Body of pancreas (tissue), 4 donors: ENCODE data around the gene SNCAIP. TPM values are rescaled to one million over a fixed set of nuclear protein-coding genes. Genes with fewer than 3 reads are reported as not detected.

Experiments
- ATAC-seq: fragments of 150-250 bp; one replicate; pipeline ENCODE4 v1.9.1; 2016
- DNase-seq, 4 donors: peaks; one replicate each; pipeline ENCODE4 v3.0.0-alpha.2; 2019
- H3K27ac ChIP-seq, 4 donors: fragments of 200-600 bp; sonication (generic); 1 replicate in 3 of 4; 2 replicates in 1 of 4; pipeline versions ENCODE4 v1.5.1 to v1.6.1; 2016 to 2019; ENCODE audit warnings: mild to moderate bottlenecking in 1 of 4, mixed read lengths in 1 of 4, moderate library complexity in 1 of 4
- H3K27me3 ChIP-seq, 2 donors: fragments of 200-600 bp; sonication (generic); one replicate each; pipeline ENCODE4 v1.6.0; 2016; ENCODE audit warnings: mild to moderate bottlenecking in 1 of 2
- H3K36me3 ChIP-seq, 2 donors: fragments of 200-600 bp; sonication (generic); replicated peaks in 1 of 2; 2 replicates each; pipeline ENCODE4 v1.5.1; 2016; ENCODE audit warnings: low read depth in 2 of 2; ENCODE audit not compliant: insufficient read depth in 1 of 2
- H3K4me1 ChIP-seq: fragments of 200-600 bp; sonication (generic); one replicate; pipeline ENCODE4 v1.6.0; 2016
- H3K4me3 ChIP-seq, 2 donors: fragments of 200-600 bp; sonication (generic); 1 replicate in 1 of 2; 2 replicates in 1 of 2; pipeline ENCODE4 v1.5.1; 2016 to 2019
- H3K9me3 ChIP-seq, 3 donors: fragments of 200-600 bp; sonication (generic); 1 replicate in 2 of 3; 2 replicates in 1 of 3; pipeline ENCODE4 v1.5.1; 2016
- CTCF ChIP-seq, 7 experiments: fragments of 450-650 bp in 4 of 7; fragments of 200-600 bp in 3 of 7; sonication (generic) in 3 of 7; IDR thresholded peaks; one replicate each; pipeline ENCODE4 v1.5.1; 2016 to 2019; ENCODE audit warnings: antibody characterized with exemption in 7 of 7
- POLR2A ChIP-seq, 3 donors: fragments of 450-650 bp; IDR thresholded peaks; one replicate each; pipeline ENCODE4 v1.6.1; 2016; ENCODE audit warnings: antibody characterized with exemption in 3 of 3, mild to moderate bottlenecking in 2 of 3
- WGBS, 2 donors: methylation state at CpG; one replicate each; pipeline ENCODE4 v1.1.5; 2017; 5-methylcytosine and 5-hydroxymethylcytosine counted together
- intact Hi-C: fragments of 100-400 bp; cut with DNase I; formaldehyde crosslinking; loops from one replicate; pipeline ENCODE4 v1.15.1; 2023
- total RNA-seq, 2 donors: library from RNA; depleted of rRNA; stranded (reverse); fragments of >200 nt; gene quantifications; one replicate each; pipeline ENCODE4 v1.1.0, GENCODE V29; 2016

SNCAIP gene
- total RNA-seq, 2 donors from 2014 or later = 1.3 to 2.6 TPM

DNA sequence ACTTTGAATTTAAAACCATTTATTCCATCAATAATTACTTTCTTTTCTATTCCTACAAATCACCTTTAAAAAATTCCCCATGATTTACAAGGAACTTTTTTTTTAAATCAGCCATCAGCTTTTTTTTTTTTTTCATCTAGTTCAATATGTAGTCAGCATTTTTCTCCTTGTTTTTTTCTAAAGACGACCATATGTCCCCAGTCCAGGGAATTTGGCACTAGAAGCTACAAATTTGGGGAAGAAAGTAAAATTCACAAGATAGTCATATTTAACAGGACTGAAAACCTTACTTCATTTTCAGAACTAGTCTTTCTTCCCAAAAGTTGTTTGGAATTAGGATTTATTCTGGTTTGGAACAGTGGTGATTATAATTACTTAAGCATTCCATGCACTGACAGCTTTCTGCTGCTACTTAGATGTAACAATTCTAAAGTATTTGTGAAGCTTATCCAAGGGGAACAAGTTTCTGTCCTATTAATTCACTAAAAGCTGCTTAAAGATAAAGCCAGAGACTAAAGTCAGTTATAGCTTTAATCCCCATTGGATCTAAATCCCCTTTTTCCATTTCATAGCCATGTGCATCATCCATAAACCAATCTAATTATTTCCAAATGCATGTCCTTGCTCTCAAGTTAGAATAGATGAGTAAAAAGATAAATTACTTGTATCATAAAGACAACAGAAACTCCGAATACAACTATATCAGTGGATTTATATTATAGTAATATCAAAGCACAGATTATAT, 7.4 kb upstream of the SNCAIP start:
- DNase-seq (no peak), ATAC-seq (no peak)
- H3K4me3 ChIP-seq = no peak overlapping the region
- no peaks in the 10 kb centered on the region for H3K36me3 ChIP-seq
- 57 to 71% methylated on average over 2 of the region's 2 CpGs for WGBS, 2 donors
- no peaks in the 10 kb centered on the region for H3K27me3 ChIP-seq
- H3K27ac ChIP-seq = no peak overlapping the region
- TF ChIP-seq POLR2A (IDR thresholded peaks at IDR 0.05) = no peak
- TF ChIP-seq CTCF (IDR thresholded peaks at IDR 0.05) = no peak
- H3K4me1 ChIP-seq = no peaks in the 10 kb centered on the region
- H3K9me3 ChIP-seq = no peaks in the 10 kb centered on the region
- intact Hi-C loops = no loop called here

DNA sequence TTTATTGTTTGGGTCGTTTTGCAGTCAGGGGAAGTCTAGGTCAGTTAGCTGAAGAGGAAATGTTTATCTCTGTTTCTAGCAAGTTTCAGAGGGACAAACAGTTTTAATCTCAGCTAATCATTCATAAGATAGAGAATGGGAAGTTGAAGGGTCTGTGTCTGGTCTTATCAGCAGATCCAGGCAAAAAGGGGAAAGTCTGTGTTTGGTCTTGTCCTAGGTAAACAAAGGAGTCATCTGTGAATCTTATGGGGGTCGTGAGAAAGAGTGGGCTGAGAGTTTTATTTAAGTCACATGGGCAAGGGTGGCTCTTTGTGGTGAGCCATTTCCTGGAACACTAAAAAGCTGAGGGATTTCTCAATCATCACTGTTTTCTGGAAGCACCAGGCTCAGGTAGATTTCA, 5.6 kb upstream of the SNCAIP start:
- H3K36me3 ChIP-seq = no peaks in the 10 kb centered on the region
- TF ChIP-seq POLR2A (IDR thresholded peaks at IDR 0.05) = no peak
- H3K27me3 ChIP-seq = peaks cover 0 to 6% of the 10 kb centered on the region in 2 donors
- intact Hi-C loops = no loop called here
- no peak overlapping the region for H3K27ac ChIP-seq
- H3K9me3 ChIP-seq = no peaks in the 10 kb centered on the region
- peaks cover 2% of the 10 kb centered on the region for H3K4me1 ChIP-seq
- ATAC-seq (no peak), DNase-seq (no peak)
- no peak overlapping the region for H3K4me3 ChIP-seq
- WGBS, 2 donors = 2 to 13% methylated on average over 2 of the region's 2 CpGs

DNA sequence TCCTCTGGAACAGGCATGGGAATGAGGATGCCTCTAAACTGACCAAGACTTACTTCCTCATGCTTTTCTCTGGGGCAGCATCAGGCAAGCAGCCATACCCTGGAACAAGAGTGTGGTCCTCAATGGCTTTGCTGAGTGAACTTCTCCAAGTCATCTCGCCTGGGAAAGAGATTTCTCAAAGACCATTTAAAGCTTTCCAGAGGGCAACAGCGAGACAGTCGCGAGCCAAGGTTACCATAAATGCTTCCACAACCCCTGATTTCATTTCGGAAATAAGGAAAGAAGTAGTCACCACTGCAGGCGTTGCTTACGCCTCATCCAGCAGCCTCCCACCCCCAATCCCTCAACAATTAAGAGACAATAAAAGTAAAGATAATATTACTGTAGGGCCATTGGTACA, 1.1 kb upstream of the SNCAIP start:
- H3K4me3 ChIP-seq = no peak overlapping the region
- no peaks in the 10 kb centered on the region for H3K36me3 ChIP-seq
- TF ChIP-seq CTCF (IDR thresholded peaks at IDR 0.05) = no peak
- no peak for TF ChIP-seq POLR2A (IDR thresholded peaks at IDR 0.05)
- H3K27me3 ChIP-seq = peaks cover 0 to 12% of the 10 kb centered on the region in 2 donors
- no peak overlapping the region for H3K27ac ChIP-seq
- intact Hi-C loops = no loop called here
- DNase-seq (no peak), ATAC-seq (no peak)
- 51 to 62% methylated on average over 7 of the region's 7 CpGs for WGBS, 2 donors
- peaks cover 15% of the 10 kb centered on the region for H3K4me1 ChIP-seq
- H3K9me3 ChIP-seq = no peaks in the 10 kb centered on the region

DNA sequence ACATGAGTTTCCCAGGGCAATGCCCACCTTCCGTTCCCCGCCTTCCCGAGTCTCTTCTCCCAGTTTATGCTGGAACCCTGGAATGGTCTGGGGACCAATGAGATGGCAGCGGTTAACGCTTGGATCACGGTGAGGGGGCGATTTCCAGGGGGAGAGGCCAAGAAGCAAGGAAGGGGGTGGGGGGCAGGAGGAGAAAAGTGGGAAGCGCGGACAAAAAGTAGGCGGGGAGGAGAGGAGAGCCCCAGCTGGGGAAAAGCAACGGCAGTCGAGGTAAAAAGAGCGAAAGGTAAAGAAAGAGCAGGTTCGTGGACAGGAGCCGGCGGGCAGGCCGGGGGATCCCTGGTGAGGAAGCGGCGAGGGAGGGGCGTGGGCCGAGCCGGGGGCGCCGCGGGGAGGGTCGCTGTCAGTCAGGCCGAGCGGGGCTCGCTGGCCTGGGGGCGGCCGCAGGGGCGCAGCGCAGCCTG, 508 bp upstream of the SNCAIP start:
- no peak overlapping the region for H3K27ac ChIP-seq
- WGBS, 2 donors = 3 to 5% methylated on average over 25 to 27 of the region's 33 CpGs

More for the DNA sequence above, 508 bp upstream of the SNCAIP start:
- Histone ChIP-seq H3K36me3 (no peaks in the 10 kb centered on the region), H3K27me3 (peaks cover 0 to 12% of the 10 kb centered on the region in 2 donors), H3K4me3 (no peak overlapping the region), H3K9me3 (no peaks in the 10 kb centered on the region), H3K4me1 (peaks cover 15% of the 10 kb centered on the region)
- no peak for TF ChIP-seq CTCF (IDR thresholded peaks at IDR 0.05)
- TF ChIP-seq POLR2A (IDR thresholded peaks at IDR 0.05) = no peak
- intact Hi-C loops = no loop called here
- ATAC-seq = no peak
- peak in 1 of 4 donors; percentile 10 for DNase-seq
